GM13976 (cell line): ENCODE measurements around the gene PLCL2.

Experiments used
- DNase-seq: peaks from one replicate; pipeline ENCODE4 v3.0.0; 2012; ENCODE audit warnings: low spot score
- CTCF ChIP-seq: IDR thresholded peaks from 2 replicates; pipeline ENCODE4 v1.5.1; 2012; ENCODE audit warnings: borderline replicate concordance, mild to moderate bottlenecking; ENCODE audit not compliant: insufficient read depth; ENCODE audit errors: extremely low read depth, missing control alignments, control extremely low read depth
- in situ Hi-C: fragments of 300-500 bp; cut with MboI; formaldehyde crosslinking; loops from one replicate; pipeline ENCODE4 v1.12.0; 2022; ENCODE audit warnings: low sequenced_read_pairs, mixed read lengths, inconsistent platforms; ENCODE audit not compliant: unreplicated experiment

Gene PLCL2

GRCh38 chr3:16864610-16865313 is 20.0 kb upstream of the PLCL2 start:
- no peak for DNase-seq
- in situ Hi-C loops, result no loop called here
- no peak for TF ChIP-seq CTCF

GRCh38 chr3:16865335-16865734 is 19.4 kb upstream of the PLCL2 start:
- in situ Hi-C loops, result no loop called here
- no peak for DNase-seq
- no peak for TF ChIP-seq CTCF

GRCh38 chr3:16866571-16866970 is 18.2 kb upstream of the PLCL2 start:
- in situ Hi-C loops, result no loop called here
- TF ChIP-seq CTCF, result no peak
- DNase-seq, result no peak

- no peak for TF ChIP-seq CTCF
- in situ Hi-C loops, result no loop called here
- no peak for DNase-seq
Observed at GRCh38 chr3:16868513-16868912, 16.2 kb upstream of the PLCL2 start.

- in situ Hi-C loops, result no loop called here
- DNase-seq, result no peak
- no peak for TF ChIP-seq CTCF
Observed at GRCh38 chr3:16869261-16870005, 15.3 kb upstream of the PLCL2 start.

- in situ Hi-C loops, result no loop called here
- DNase-seq, result no peak
Observed at GRCh38 chr3:16871915-16872842, 12.6 kb upstream of the PLCL2 start.

More at GRCh38 chr3:16871915-16872842, 12.6 kb upstream of the PLCL2 start:
- TF ChIP-seq CTCF, result no peak
